Activated B cell treated with CpG ODN at 0.5 μM for 24 hours (primary cell): Measurements from ENCODE around the gene SUSD2. TPM values are rescaled to one million over a fixed set of nuclear protein-coding genes. Genes with fewer than 3 reads are reported as not detected.

ENCODE experiments used
- ATAC-seq: fragments of 200-7000 bp; cut with Tn5 transposase; one replicate; pipeline ENCODE4 v1.10.0; 2021; ENCODE audit warnings: low read depth, mild to moderate bottlenecking, moderate library complexity
- CTCF ChIA-PET: fragments of 350-600 bp; sonication (Branson Sonifier 250); formaldehyde crosslinking; loops from one replicate; lab custom pipeline; 2021; ENCODE audit warnings: antibody characterized with exemption; lab: Charles Lee
- POLR2A ChIA-PET: fragments of 350-600 bp; sonication (Branson Sonifier 250); formaldehyde crosslinking; loops from one replicate; lab custom pipeline; 2021; ENCODE audit warnings: antibody characterized with exemption; lab: Charles Lee
- DNase-seq: peaks from one replicate; pipeline ENCODE4 v3.0.0; 2022
- H3K27ac Mint-ChIP-seq: one replicate; pipeline ENCODE4 v1.8.0; 2020; ENCODE audit warnings: mixed read lengths
- H3K27me3 Mint-ChIP-seq: one replicate; pipeline ENCODE4 v1.8.0; 2021; ENCODE audit warnings: mixed read lengths
- H3K36me3 Mint-ChIP-seq: one replicate; pipeline ENCODE4 v1.8.0; 2021; ENCODE audit warnings: low read depth, mixed read lengths
- H3K4me1 Mint-ChIP-seq: one replicate; pipeline ENCODE4 v1.8.0; 2021; ENCODE audit warnings: mixed read lengths
- H3K4me3 Mint-ChIP-seq: one replicate; pipeline ENCODE4 v1.8.0; 2020; ENCODE audit warnings: mild to moderate bottlenecking, mixed read lengths
- H3K9me3 Mint-ChIP-seq: one replicate; pipeline ENCODE4 v1.8.0; 2020; ENCODE audit warnings: mixed read lengths
- CTCF ChIP-seq: fragments of 200-600 bp; IDR thresholded peaks from one replicate; pipeline ENCODE4 v1.8.0; 2022; ENCODE audit warnings: antibody characterized with exemption, mild to moderate bottlenecking
- intact Hi-C: fragments of 100-400 bp; cut with micrococcal nuclease; formaldehyde crosslinking; loops from one replicate; pipeline ENCODE4 v1.15.1; 2024
- total RNA-seq: library from RNA; stranded (reverse); gene quantifications from 2 replicates; pipeline ENCODE4 v1.2.3, GENCODE V29; 2022

The SUSD2 gene
- total RNA-seq, 1 donor from 2014 or later = 0.93 TPM

GRCh38 chr22:24160546-24160945 is 20.7 kb upstream of the SUSD2 start:
- H3K4me1 Mint-ChIP-seq = peaks cover 41% of the 10 kb centered on the region
- POLR2A ChIA-PET = no interaction called here

GRCh38 chr22:24161485-24161884 is 19.8 kb upstream of the SUSD2 start:
- peaks cover 38% of the 10 kb centered on the region for H3K4me1 Mint-ChIP-seq
- no peaks in the 10 kb centered on the region for H3K27me3 Mint-ChIP-seq
- POLR2A ChIA-PET = no interaction called here
- H3K36me3 Mint-ChIP-seq = peaks cover 37% of the 10 kb centered on the region
- intact Hi-C loops = no loop called here
- CTCF ChIA-PET = no interaction called here
- no peaks in the 10 kb centered on the region for H3K9me3 Mint-ChIP-seq
- DNase-seq (no peak), ATAC-seq (no peak)
- no peak overlapping the region for H3K4me3 Mint-ChIP-seq
- H3K27ac Mint-ChIP-seq = no peak overlapping the region
- no peak for TF ChIP-seq CTCF

More at GRCh38 chr22:24160546-24160945, 20.7 kb upstream of the SUSD2 start:
- Mint-ChIP-seq H3K9me3 (no peaks in the 10 kb centered on the region), H3K36me3 (peaks cover 30% of the 10 kb centered on the region), H3K4me3 (no peak overlapping the region), H3K27me3 (no peaks in the 10 kb centered on the region), H3K27ac (no peak overlapping the region)
- DNase-seq (no peak), ATAC-seq (no peak)
- CTCF ChIA-PET = interaction anchor here (1.3 kb wide), 1 partner anchor 54 kb away, joined by 3 read pairs; no protein-coding TSS in a partner anchor
- no peak for TF ChIP-seq CTCF
- intact Hi-C loops = no loop called here

- peaks cover 34% of the 10 kb centered on the region for H3K4me1 Mint-ChIP-seq
- intact Hi-C loops = no loop called here
- TF ChIP-seq CTCF = no peak
- no peaks in the 10 kb centered on the region for H3K9me3 Mint-ChIP-seq
- CTCF ChIA-PET = no interaction called here
- no peak overlapping the region for H3K4me3 Mint-ChIP-seq
- no peak for DNase-seq
- no peak for ATAC-seq
- POLR2A ChIA-PET = no interaction called here
- H3K27ac Mint-ChIP-seq = no peak overlapping the region
- no peaks in the 10 kb centered on the region for H3K27me3 Mint-ChIP-seq
- peaks cover 39% of the 10 kb centered on the region for H3K36me3 Mint-ChIP-seq
These were observed 19.4 kb upstream of the SUSD2 start for GRCh38 chr22:24161909-24162308.

- no peaks in the 10 kb centered on the region for H3K9me3 Mint-ChIP-seq
- no peak for ATAC-seq
- CTCF ChIA-PET = no interaction called here
- intact Hi-C loops = no loop called here
- H3K36me3 Mint-ChIP-seq = peaks cover 43% of the 10 kb centered on the region
- H3K4me1 Mint-ChIP-seq = peaks cover 29% of the 10 kb centered on the region
- H3K4me3 Mint-ChIP-seq = no peak overlapping the region
- no peaks in the 10 kb centered on the region for H3K27me3 Mint-ChIP-seq
- DNase-seq = no peak
- H3K27ac Mint-ChIP-seq = no peak overlapping the region
- no peak for TF ChIP-seq CTCF
- POLR2A ChIA-PET = no interaction called here
These were observed 18.9 kb upstream of the SUSD2 start for GRCh38 chr22:24162436-24162835.

GRCh38 chr22:24164243-24164642 is 17.0 kb upstream of the SUSD2 start:
- DNase-seq (no peak), ATAC-seq (no peak)
- ChIA-PET CTCF (interaction anchor here (2.9 kb wide), 1 partner anchor 8 kb away, joined by 15 read pairs; no protein-coding TSS in a partner anchor), POLR2A (interaction anchor here (0.6 to 0.8 kb wide), 2 partner anchors 8 to 125 kb away, joined by 3 to 4 read pairs; no protein-coding TSS in a partner anchor)
- no peaks in the 10 kb centered on the region for H3K27me3 Mint-ChIP-seq
- peaks cover 56% of the 10 kb centered on the region for H3K36me3 Mint-ChIP-seq
- no peak overlapping the region for H3K4me3 Mint-ChIP-seq
- no peak overlapping the region for H3K27ac Mint-ChIP-seq
- peaks cover 12% of the 10 kb centered on the region for H3K4me1 Mint-ChIP-seq
- H3K9me3 Mint-ChIP-seq = no peaks in the 10 kb centered on the region
- intact Hi-C loops = no loop called here
- no peak for TF ChIP-seq CTCF
